HG03159 (cell line): Measurements from ENCODE around the gene KANK4.
"Not testable (repeated sequence)": the region's sequence is repeated elsewhere in the genome, so short reads cannot be mapped to it uniquely, and the experiment has no call there.

Experiments
- ATAC-seq: cut with Tn5 transposase; IDR thresholded peaks from one replicate; pipeline ENCODE4 v1.9.1; 2021; ENCODE audit warnings: mild to moderate bottlenecking, moderate library complexity; ENCODE audit not compliant: unreplicated experiment

Gene KANK4

DNA sequence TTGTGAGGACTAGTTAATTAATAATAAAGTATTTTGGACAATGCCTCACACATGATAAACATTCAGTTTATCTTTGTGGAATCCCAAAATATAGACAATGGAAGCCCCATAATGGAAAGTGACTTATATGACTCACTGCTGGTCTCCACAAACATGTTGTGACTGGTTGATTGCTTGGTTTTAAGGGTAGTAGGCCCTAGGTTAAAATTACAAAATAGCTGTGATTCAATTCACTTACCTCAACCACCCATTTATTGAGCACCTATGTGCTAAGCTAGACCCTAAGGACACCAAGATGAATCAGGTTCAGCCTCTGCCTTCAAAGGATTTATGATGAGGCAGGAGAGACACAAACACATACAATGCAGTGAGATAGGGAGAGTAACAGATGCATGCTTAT lies 42.4 kb downstream of the KANK4 start:
- no peak for ATAC-seq

DNA sequence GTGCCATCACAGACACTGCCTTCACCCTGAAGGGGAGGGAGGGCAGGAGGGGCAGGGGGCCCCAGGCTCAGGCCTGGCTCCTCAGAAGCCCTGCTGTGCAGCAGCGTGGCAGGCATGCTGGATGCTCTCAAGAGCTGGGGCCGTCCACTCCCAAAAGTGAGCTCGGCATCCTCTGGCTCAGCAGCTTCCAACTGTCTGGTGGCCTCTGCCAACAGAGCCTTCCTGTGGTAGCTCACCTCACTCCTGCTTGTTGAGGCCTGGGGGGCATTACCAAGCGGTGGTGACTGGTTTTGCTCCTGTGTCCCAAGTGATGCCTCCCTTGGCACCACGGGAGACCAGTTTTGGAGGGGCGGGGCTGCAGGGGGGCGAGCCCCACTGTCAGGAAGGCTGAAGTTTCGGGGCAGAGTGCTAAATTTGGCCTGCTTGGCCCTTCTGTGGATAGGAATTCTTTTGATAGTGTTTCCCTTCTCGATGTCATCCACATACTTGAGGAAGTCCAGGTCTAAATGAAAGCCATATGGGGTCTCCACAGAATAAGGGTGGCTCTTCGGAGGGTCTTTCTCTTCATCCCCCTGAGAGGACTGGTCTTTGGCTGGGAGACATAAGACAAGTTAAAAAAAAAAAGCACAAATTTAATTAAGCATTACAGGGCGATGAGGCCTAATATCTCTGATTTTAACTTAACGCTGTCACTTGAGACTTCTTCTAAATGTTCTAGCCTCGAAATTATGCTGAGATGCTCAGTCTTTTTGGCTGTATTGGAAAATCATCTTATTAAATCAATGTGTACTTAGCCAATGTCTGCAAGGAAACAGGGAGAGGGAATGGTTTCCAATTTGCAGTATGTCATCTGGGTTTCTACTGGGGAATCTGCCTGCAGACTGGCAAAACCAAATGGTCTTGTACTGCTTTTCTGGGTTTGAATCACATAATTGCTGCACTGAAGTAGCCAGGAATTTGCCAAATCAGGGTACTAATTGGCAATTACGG lies 44.4 kb downstream of the KANK4 start:
- no peak for ATAC-seq

- ATAC-seq: no peak
These were observed 45.3 kb downstream of the KANK4 start for GRCh38 chr1:62273953-62274352.

- peak; percentile 82 for ATAC-seq
These were observed 47.1 kb downstream of the KANK4 start for GRCh38 chr1:62271948-62272728.

- ATAC-seq: no peak
These were observed 48.1 kb downstream of the KANK4 start for GRCh38 chr1:62271134-62271533.

DNA sequence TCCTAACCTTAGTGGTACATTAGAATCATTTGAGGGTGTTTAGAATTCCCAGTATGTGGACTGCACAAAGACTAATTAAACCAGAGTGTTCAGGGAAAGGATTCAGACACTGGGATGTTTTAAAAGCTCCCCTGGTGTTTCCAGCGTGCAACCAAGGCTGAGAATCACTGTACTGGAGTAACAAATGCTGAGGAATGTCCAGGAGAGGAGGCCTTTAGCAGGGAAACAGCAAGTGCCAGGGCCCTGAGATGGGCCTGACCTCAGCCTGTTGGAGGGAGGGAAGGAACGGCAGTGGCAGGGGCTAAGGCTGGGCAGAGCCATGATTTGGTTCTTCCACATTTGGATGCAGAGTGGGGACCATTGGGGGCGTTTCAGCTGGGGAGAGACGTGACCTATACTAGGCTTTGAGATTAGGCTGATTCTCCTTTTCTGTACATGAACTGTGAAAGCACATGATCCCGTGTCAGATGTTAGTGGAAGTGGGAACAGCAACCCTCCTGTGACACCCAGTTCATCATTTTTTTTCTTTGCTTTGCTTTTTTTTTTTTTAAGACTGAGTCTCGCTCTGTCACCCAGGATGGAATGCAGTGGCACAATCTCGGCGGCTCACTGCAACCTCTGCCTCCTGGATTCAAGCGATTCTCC lies 49.3 kb downstream of the KANK4 start:
- ATAC-seq: no peak

DNA sequence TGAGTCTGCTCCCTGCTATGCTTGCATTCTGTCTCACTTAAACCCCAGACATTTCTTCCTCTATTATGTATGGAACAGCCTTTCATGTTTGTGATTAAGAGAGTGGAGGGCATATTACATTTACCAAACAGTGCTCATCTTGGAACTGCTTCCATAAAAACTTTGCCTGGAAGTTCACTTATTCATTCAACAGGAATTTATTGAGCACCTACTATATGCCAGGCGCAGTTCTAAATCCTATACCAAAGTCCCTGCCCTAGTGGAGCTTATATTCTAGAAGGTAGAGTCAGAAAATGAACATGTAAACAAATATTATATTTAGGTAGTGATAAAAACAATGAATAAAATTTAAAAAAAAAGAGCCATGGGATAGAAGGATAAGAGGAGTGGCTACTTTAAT lies 49.8 kb downstream of the KANK4 start:
- ATAC-seq: no peak

DNA sequence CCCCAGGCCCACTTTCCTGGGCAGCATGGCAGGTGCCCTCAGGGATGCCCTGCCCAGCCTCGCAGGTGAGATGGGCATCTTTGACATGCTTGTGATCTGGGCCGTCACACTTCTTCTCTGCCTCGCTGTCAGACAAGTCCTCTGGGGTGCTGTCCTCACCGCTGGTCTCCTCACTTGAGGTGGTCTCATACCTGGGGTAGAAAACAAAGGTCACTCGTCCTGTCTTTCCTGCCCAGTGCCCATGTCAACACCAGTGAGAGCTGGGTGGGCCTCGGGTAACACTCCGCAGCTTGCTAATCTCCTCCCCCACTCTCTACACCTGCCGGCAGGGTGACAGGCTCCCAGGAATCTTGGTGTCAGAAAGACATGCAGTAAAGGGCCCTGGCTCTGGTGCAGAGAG lies 50.9 kb downstream of the KANK4 start:
- ATAC-seq: no peak

DNA sequence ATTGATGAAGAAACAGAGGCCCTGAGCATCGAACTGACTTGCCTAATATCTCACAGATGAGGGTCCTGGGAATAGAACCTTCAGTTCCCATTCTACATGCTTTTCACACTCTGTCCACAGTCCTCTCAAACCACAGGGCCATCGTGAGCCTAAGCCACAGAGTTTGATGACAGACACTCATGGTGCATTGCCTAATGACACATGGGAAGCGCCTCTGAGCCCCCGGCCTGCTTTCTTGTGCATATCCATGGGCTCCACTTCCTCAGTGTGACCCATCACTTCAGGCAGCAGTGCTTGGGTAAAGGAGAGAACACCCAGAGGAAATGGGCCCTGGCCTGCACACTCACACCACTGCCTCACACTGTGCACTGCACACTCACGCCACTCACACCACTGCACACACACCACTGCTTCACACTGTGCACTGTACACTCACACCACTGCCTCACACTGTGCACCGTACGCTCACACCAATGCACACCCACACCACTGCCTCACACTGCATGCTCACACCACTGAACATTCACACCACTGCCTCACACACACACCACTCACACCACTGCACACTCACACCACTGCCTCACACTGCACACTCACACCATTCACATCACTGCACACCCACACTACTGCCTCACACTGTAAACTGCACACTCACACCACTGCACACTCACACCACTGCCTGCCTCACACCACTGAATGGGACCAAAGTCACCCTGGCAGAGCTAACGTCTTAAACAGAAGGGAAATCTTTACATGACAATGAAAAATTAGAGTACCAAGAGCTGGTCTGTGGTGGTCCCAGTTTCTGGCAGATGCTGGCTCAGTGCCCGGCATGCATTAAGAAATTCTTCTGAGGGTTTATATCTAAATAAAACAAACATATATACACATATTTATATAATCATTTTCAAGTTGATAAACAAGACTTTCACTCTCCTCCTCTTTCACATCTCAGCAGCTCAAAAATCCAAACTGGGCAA lies 53.0 kb downstream of the KANK4 start:
- no peak for ATAC-seq

- ATAC-seq: no peak
These were observed 55.4 kb downstream of the KANK4 start for GRCh38 chr1:62263814-62264353.

DNA sequence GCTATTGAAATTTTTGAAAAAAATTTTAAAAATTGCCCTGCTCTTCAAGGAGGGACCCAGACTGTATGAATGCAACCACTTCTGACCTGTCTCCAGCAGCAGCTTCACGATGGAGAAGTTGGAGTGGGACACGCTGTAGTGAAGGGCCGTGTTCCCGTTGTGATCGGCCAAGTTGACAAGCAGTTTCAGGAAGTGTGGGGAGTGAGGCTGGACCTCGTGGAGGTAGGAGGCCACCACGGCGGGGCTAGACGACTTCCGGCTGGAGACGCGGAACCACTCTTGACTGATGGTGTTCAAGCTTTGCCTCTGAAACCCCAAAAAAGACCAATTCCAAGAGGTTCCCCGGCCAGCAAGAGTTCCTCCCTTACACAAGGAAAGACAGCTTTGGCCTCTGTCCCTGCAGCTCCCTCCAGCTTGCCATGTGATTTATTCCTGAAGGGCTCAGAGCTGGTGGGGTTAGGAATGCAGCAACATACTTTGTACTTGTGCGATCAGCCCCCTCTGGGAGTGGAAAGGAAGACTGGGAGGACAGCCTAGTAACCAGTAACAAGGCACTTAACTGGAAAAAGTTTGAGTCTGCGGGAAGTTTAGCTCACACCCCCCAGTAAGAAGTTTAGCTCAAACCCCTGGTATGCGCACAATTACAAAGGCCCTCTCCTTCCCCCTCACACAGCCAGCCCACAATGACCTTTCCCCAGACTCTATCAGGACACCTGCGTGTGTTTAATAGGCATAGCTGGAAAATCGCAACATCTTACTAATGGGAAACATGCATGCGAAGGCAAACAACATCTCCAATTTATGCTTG lies 56.0 kb downstream of the KANK4 start:
- ATAC-seq: no peak

DNA sequence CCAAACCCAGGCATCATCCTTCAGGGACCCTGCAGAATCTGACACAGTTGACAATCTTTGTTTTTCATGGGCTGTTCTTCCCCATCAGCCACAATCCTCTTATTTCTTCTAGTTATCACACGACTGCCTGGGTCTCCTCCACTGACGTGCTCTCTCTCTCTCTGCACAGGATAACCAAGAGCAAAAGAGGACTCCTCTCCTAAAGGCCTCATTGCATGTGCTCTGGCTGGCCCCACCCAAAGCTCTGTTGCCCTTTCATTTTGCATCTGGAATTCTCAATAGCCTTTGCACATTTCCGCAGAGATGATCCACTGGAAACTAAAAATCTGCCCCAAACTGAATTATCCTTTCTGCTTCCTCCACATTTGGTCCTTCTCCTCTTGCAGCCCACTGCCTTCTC lies 58.5 kb downstream of the KANK4 start:
- ATAC-seq: no peak

DNA sequence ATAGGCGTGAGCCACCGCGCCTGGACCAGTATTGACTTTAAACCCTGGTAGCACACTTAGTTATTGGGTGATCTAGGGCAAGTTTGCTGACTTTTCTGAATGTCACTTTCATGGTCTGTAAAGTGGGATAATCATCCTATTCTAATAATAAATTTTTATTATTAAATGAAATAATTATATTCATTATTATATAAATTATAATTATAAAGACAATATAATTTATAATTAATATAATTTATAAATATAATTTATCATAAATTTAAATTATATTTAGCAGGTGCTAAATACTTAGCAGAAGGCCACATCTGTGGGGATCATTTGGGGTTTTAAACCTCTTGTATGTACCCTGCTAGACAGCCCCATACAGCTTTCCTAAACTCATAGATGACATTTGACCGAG lies 59.7 kb downstream of the KANK4 start:
- no peak for ATAC-seq

GRCh38 chr1:62250126-62250726 lies 69.0 kb downstream of the KANK4 start:
- ATAC-seq: no peak

- ATAC-seq: no peak
These were observed 71.7 kb downstream of the KANK4 start for GRCh38 chr1:62247391-62248168.

- no peak for ATAC-seq
These were observed 74.0 kb downstream of the KANK4 start for GRCh38 chr1:62245201-62245600.

- not testable (repeated sequence) for ATAC-seq
These were observed 74.9 kb downstream of the KANK4 start for GRCh38 chr1:62244380-62244779.
